Neural progenitor cell (in vitro differentiated cells): ENCODE results near the gene TBL1X. TPM values are rescaled to one million over a fixed set of nuclear protein-coding genes. Genes with fewer than 3 reads are reported as not detected.

Experiments
- DNase-seq: peaks from one replicate; pipeline ENCODE4 v3.0.0-alpha.2; 2016; ENCODE audit warnings: low spot score
- H2AFZ ChIP-seq: fragments of 200-600 bp; sonication (generic); replicated peaks from 2 replicates; pipeline ENCODE4 v1.6.1; 2016; ENCODE audit warnings: antibody characterized with exemption
- H3F3A ChIP-seq: fragments of 200-600 bp; sonication (generic); 2 replicates; pipeline ENCODE4 v1.6.1; 2016; ENCODE audit warnings: antibody characterized with exemption, low read depth
- H3K27ac ChIP-seq: fragments of 200-600 bp; sonication (generic); 2 replicates; pipeline ENCODE4 v1.5.1; 2016; ENCODE audit warnings: mild to moderate bottlenecking
- H3K27me3 ChIP-seq: fragments of 200-600 bp; sonication (generic); 2 replicates; pipeline ENCODE4 v1.6.1; 2016; ENCODE audit warnings: mild to moderate bottlenecking, moderate library complexity
- H3K36me3 ChIP-seq: fragments of 200-600 bp; sonication (generic); 2 replicates; pipeline ENCODE4 v1.5.1; 2016
- H3K4me1 ChIP-seq: fragments of 200-600 bp; sonication (generic); 2 replicates; pipeline ENCODE4 v1.6.1; 2016; ENCODE audit warnings: mixed run types
- H3K4me2 ChIP-seq: fragments of 200-600 bp; sonication (generic); 2 replicates; pipeline ENCODE4 v1.6.1; 2016
- H3K4me3 ChIP-seq: fragments of 200-600 bp; sonication (generic); 2 replicates; pipeline ENCODE4 v1.5.1; 2016
- H3K79me2 ChIP-seq: fragments of 200-600 bp; sonication (generic); 2 replicates; pipeline ENCODE4 v1.6.1; 2016; ENCODE audit warnings: low read depth
- H3K9ac ChIP-seq: fragments of 200-600 bp; sonication (generic); 2 replicates; pipeline ENCODE4 v1.6.1; 2016
- H3K9me3 ChIP-seq: fragments of 200-600 bp; sonication (generic); 2 replicates; pipeline ENCODE4 v1.5.1; 2016; ENCODE audit warnings: low read depth
- H4K20me1 ChIP-seq: fragments of 200-600 bp; sonication (generic); 2 replicates; pipeline ENCODE4 v1.6.1; 2016; ENCODE audit warnings: low read depth
- H3K27ac Mint-ChIP-seq: 3 replicates; pipeline ENCODE4 v1.8.0; 2021; ENCODE audit warnings: mixed read lengths
- H3K27me3 Mint-ChIP-seq: 2 replicates; pipeline ENCODE4 v1.8.0; 2022; ENCODE audit warnings: low read depth, mild to moderate bottlenecking, inconsistent platforms, moderate library complexity, mixed read lengths; ENCODE audit not compliant: insufficient read depth
- H3K36me3 Mint-ChIP-seq: 3 replicates; pipeline ENCODE4 v1.8.0; 2021; ENCODE audit warnings: mixed read lengths
- H3K4me1 Mint-ChIP-seq: 3 replicates; pipeline ENCODE4 v1.8.0; 2021; ENCODE audit warnings: mixed read lengths
- H3K4me3 Mint-ChIP-seq: 3 replicates; pipeline ENCODE4 v1.8.0; 2021; ENCODE audit warnings: mild to moderate bottlenecking, moderate library complexity, mixed read lengths
- H3K9me3 Mint-ChIP-seq: 3 replicates; pipeline ENCODE4 v1.8.0; 2020; ENCODE audit warnings: mixed read lengths
- EZH2 ChIP-seq: fragments of 200-600 bp; sonication (generic); IDR thresholded peaks from 2 replicates; pipeline ENCODE4 v1.6.1; 2017; ENCODE audit warnings: antibody characterized with exemption, mild to moderate bottlenecking, moderate library complexity
- EZH2phosphoT487 ChIP-seq: fragments of 200-600 bp; sonication (generic); IDR thresholded peaks from 2 replicates; pipeline ENCODE4 v1.6.1; 2017; ENCODE audit warnings: antibody characterized with exemption
- total RNA-seq: library from RNA; depleted of rRNA; stranded (reverse); fragments of >200 nt; gene quantifications from 2 replicates; pipeline ENCODE4 v1.2.3, GENCODE V29; 2015; ENCODE audit warnings: low replicate concordance
- TF ChIP-seq, protein P1 (sequence below): fragments of 200-600 bp; sonication (generic); IDR thresholded peaks from 2 replicates; pipeline ENCODE4 v1.5.1; 2017; ENCODE audit warnings: antibody characterized with exemption, mild to moderate bottlenecking

The TBL1X gene
- total RNA-seq, 1 donor from 2014 or later, result 35.7 TPM

GRCh38 chrX:9677098-9677739, 212.4 kb downstream of the TBL1X start:
- no peak overlapping the region for H3K4me3 Mint-ChIP-seq
- DNase-seq, result no peak
- peaks cover 3% of the 10 kb centered on the region for H3K27me3 Mint-ChIP-seq
- H3K27ac ChIP-seq, result no peak overlapping the region
- no peak for TF ChIP-seq EZH2
- TF ChIP-seq, protein P1, sequence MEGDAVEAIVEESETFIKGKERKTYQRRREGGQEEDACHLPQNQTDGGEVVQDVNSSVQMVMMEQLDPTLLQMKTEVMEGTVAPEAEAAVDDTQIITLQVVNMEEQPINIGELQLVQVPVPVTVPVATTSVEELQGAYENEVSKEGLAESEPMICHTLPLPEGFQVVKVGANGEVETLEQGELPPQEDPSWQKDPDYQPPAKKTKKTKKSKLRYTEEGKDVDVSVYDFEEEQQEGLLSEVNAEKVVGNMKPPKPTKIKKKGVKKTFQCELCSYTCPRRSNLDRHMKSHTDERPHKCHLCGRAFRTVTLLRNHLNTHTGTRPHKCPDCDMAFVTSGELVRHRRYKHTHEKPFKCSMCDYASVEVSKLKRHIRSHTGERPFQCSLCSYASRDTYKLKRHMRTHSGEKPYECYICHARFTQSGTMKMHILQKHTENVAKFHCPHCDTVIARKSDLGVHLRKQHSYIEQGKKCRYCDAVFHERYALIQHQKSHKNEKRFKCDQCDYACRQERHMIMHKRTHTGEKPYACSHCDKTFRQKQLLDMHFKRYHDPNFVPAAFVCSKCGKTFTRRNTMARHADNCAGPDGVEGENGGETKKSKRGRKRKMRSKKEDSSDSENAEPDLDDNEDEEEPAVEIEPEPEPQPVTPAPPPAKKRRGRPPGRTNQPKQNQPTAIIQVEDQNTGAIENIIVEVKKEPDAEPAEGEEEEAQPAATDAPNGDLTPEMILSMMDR, result no peak
- no peak for TF ChIP-seq EZH2phosphoT487
- H3K36me3 Mint-ChIP-seq, result peaks cover 60% of the 10 kb centered on the region
- H3F3A ChIP-seq, result no peaks in the 10 kb centered on the region
- no peaks in the 10 kb centered on the region for H3K79me2 ChIP-seq
- no peaks in the 10 kb centered on the region for H4K20me1 ChIP-seq
- no peak overlapping the region for H2AFZ ChIP-seq
- no peak overlapping the region for H3K4me3 ChIP-seq
- no peaks in the 10 kb centered on the region for H3K9me3 ChIP-seq
- H3K4me2 ChIP-seq, result no peak overlapping the region
- no peaks in the 10 kb centered on the region for H3K4me1 ChIP-seq
- H3K27me3 ChIP-seq, result no peaks in the 10 kb centered on the region
- no peak overlapping the region for H3K9ac ChIP-seq
- peaks cover 14% of the 10 kb centered on the region for H3K9me3 Mint-ChIP-seq
- no peak overlapping the region for H3K27ac Mint-ChIP-seq
- H3K36me3 ChIP-seq, result no peaks in the 10 kb centered on the region
- H3K4me1 Mint-ChIP-seq, result no peaks in the 10 kb centered on the region

DNA sequence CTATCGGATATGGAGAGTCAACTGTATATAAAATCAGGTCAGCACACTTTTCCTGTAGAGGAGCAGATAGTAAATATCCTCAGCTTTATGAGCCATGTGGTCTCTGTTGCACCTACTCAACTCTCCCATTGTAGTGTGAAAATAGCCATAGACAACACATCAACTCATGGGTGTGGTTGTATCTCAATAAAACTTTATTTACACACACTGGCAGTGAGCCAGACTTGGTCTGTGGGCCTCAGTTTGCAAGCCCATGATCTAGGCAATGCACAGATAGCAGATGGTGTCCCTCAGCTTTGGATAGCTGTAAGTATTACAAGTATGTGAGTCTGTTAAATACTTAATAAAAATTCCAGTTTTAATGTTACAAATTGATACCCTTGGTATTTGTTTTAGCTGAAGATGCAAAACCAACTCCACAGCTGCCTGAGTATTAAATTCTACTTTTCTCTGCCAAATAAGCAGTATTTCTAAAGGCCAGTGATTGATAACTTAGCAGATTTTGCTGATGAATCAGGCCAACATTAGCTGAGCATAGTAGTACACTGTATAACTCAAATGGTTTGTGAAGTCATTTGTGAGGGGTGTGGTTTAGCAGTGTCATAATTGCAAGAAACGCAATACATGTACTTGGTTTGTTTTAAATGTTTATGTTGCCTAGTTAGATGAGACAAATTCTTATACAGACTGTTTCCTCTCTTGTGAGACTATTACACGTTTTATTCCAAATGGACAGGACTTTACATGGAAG, 213.5 kb downstream of the TBL1X start:
- peaks cover 3% of the 10 kb centered on the region for H3K27me3 Mint-ChIP-seq
- H3K4me3 Mint-ChIP-seq, result no peak overlapping the region
- Histone ChIP-seq H3K27ac (no peak overlapping the region), H3K27me3 (no peaks in the 10 kb centered on the region), H3K4me1 (no peaks in the 10 kb centered on the region), H3K36me3 (no peaks in the 10 kb centered on the region), H3K4me3 (no peak overlapping the region), H3K9ac (no peak overlapping the region), H3K9me3 (no peaks in the 10 kb centered on the region), H3K79me2 (no peaks in the 10 kb centered on the region), H3F3A (no peaks in the 10 kb centered on the region), H2AFZ (no peak overlapping the region), H3K4me2 (no peak overlapping the region), H4K20me1 (no peaks in the 10 kb centered on the region)
- H3K36me3 Mint-ChIP-seq, result peaks cover 52% of the 10 kb centered on the region
- TF ChIP-seq EZH2 (no peak), EZH2phosphoT487 (no peak)
- TF ChIP-seq, protein P1, result no peak
- no peaks in the 10 kb centered on the region for H3K4me1 Mint-ChIP-seq
- no peak overlapping the region for H3K27ac Mint-ChIP-seq
- no peak for DNase-seq
- H3K9me3 Mint-ChIP-seq, result peaks cover 14% of the 10 kb centered on the region

- no peaks in the 10 kb centered on the region for H3K9me3 ChIP-seq
- TF ChIP-seq, protein P1, result no peak
- TF ChIP-seq EZH2 (no peak), EZH2phosphoT487 (no peak)
Measured at GRCh38 chrX:9681011-9681410, 216.2 kb downstream of the TBL1X start.

More at GRCh38 chrX:9681011-9681410, 216.2 kb downstream of the TBL1X start:
- Histone ChIP-seq H3K4me1 (no peaks in the 10 kb centered on the region), H3K27me3 (no peaks in the 10 kb centered on the region), H3K27ac (no peak overlapping the region), H3K9ac (no peak overlapping the region), H3K4me3 (no peak overlapping the region), H4K20me1 (no peaks in the 10 kb centered on the region), H3F3A (no peaks in the 10 kb centered on the region), H3K36me3 (no peaks in the 10 kb centered on the region), H3K4me2 (no peak overlapping the region), H3K79me2 (no peaks in the 10 kb centered on the region), H2AFZ (no peak overlapping the region)
- no peak overlapping the region for H3K4me3 Mint-ChIP-seq
- peaks cover 12% of the 10 kb centered on the region for H3K9me3 Mint-ChIP-seq
- peaks cover 3% of the 10 kb centered on the region for H3K27me3 Mint-ChIP-seq
- peaks cover 52% of the 10 kb centered on the region for H3K36me3 Mint-ChIP-seq
- no peak for DNase-seq
- H3K27ac Mint-ChIP-seq, result no peak overlapping the region
- no peaks in the 10 kb centered on the region for H3K4me1 Mint-ChIP-seq
